GM19455 (cell line): ENCODE data around the gene ICAM4.

ENCODE experiments used
- ATAC-seq: cut with Tn5 transposase; IDR thresholded peaks from one replicate; pipeline ENCODE4 v1.9.1; 2021; ENCODE audit not compliant: unreplicated experiment

Gene ICAM4

GRCh38 chr19:10317045-10317856, 30.5 kb downstream of the ICAM4 start:
- ATAC-seq, result no peak

GRCh38 chr19:10317857-10318462, 31.2 kb downstream of the ICAM4 start:
- ATAC-seq, result no peak

DNA sequence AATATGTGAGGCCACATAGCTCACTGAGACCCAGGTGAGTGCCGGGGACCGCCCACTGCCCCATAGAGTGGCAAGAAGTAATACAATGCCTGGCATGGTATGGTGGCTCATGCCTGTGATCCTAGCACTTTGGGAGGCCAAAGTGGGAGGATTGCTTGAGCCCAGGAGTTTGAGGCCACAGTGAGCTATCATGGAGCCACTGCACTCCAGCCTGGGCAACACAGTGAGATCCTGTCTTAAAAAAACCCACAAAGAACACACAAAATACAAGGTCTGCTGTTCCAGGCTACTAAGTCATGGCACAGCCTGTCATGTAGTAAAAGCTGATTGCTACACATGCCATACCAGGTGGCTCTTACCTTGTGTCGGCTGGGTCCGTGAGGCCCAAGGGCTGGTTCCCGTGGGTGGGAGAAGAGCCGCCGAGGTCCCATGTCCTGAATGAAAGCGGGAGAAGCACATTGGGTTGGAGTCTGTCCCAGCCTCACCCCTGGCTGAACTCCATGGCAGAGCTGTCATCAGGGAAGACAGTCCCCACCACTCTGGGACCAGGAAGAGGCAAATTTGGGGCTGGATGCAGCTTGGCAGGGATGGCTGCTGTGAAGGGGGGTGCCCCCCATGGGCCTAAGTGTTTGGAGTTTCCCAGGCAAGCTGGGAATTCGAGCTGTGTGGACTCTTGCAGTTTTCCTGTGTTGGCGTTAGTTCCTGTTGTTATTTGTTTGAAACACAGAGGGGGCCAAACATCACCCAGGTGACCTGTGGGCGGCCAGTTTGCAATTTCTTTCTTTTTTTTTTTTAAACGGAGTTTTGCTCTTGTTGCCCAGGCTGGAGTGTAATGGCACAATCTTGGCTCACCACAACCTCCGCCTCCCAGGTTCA, 32.3 kb downstream of the ICAM4 start:
- ATAC-seq, result no peak

- no peak for ATAC-seq
Observed at GRCh38 chr19:10320602-10321416, 34.1 kb downstream of the ICAM4 start.

DNA sequence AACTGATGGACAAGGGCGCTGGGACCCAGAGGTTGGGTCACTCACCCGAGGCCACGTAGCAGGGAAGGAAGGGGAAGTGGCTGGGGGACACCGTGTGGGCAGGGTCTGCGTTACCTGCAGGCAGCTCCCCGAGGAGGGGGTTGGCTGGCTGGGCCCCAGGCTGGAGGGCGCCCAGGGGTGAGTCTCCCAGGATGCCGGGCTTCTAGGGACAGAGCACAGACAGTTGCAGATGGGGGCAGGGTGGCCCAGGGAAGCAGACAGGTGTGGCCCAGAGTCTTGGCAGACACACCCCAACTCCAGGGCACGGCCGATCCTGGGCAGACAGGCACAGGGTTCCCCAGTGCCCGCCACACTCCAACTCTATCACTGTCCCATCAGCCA, 34.7 kb downstream of the ICAM4 start:
- ATAC-seq, result no peak

- ATAC-seq, result no peak
Observed at GRCh38 chr19:10321874-10322835, 35.4 kb downstream of the ICAM4 start.

DNA sequence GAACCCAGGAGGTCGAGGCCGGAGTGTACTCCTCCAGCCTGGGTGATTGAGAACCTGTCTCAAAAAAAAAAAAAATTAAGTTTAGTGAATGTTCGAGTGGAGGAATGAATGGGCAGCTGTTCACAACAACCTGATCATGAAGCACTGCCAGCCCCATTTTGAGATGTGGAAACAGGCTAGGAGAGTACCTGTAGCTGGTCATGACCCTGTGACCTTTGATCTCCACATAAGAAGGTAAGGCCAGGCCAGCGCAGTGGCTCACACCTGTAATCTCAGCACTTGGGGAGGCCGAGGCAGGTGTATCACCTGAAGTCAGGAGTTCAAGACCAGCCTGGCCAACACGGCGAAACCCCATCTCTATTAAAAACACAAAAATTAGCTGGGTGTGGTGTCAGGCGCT, 39.0 kb downstream of the ICAM4 start:
- no peak for ATAC-seq

DNA sequence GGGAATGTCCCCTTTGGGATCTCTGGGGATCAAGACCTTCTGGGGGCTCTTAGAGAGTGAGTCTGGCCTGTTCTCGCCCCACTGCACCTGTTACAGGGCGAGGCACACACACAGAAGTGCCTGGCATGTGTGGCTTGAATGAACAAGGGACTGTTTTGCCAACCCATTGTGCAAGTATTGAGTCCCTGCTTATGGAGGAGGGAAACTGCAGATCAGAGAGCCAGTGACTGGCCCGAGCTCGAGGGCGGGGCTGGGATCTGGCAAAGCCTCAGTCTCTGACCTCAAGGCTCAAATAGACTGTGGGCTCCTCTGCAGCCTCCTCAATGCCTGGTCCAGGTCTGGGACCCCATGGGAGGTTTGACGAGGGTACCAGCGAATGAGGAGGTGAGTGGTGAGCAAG, 41.0 kb downstream of the ICAM4 start:
- no peak for ATAC-seq

DNA sequence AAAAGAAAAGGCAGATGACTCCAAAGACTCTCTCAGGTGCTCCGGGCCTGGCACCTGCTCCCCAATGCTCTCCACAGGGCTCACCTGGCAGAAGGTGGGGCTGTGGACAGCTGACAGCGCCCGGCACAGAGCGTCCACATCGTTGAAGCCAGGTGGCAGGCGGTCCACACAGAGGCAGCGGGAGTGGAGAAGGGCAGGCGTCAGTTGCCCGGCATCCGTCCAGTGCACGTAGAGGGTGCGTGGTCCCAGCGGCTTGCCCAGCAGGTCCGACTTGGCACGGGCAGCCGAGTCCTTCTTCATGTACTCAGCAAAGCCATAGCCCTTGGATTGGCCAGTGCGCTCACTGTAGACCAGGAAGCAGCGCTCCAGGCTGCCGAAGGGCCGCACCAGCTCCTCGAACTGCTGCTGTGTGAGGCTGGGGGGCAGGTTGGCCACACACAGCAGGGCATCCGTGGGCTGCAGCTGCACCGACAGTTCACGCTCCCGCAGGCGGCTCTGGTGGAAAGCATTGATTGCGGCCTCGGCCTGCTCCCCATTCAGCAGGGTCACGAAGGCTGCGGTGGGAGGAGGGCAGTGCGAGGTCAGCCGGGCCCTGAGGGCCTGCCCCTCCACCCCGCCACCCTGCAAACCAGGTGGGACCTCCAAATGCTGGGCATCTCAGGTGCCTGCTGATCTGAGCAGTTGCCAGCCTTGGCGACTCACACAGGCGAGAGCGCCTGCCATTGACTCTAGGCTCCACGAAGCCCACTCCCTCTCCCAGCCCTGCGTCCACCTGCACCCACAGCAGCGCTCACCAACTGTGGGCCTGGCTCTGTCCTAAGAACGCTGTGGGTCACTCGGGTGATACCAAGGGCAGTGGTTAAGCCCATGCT, 42.0 kb downstream of the ICAM4 start:
- no peak for ATAC-seq

DNA sequence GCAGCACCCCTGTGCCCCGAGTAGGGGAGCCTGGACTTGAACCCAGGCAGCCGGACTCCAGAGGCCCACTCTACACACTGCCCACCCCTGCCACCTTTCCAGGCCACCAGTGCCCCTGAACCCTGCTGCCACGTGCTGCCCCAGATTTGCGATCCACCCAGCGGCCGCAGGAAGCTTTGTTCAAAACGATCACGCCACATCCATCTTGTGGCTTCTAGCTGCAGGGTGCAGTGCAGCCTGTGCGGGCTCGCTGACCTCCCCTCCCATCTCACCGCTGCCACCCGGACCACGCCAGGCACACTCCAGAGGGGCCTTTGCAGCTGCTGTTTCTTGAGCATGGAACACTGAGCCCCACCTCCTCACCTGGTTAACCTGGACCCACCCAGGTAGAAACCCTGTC, 42.8 kb downstream of the ICAM4 start:
- ATAC-seq, result no peak

DNA sequence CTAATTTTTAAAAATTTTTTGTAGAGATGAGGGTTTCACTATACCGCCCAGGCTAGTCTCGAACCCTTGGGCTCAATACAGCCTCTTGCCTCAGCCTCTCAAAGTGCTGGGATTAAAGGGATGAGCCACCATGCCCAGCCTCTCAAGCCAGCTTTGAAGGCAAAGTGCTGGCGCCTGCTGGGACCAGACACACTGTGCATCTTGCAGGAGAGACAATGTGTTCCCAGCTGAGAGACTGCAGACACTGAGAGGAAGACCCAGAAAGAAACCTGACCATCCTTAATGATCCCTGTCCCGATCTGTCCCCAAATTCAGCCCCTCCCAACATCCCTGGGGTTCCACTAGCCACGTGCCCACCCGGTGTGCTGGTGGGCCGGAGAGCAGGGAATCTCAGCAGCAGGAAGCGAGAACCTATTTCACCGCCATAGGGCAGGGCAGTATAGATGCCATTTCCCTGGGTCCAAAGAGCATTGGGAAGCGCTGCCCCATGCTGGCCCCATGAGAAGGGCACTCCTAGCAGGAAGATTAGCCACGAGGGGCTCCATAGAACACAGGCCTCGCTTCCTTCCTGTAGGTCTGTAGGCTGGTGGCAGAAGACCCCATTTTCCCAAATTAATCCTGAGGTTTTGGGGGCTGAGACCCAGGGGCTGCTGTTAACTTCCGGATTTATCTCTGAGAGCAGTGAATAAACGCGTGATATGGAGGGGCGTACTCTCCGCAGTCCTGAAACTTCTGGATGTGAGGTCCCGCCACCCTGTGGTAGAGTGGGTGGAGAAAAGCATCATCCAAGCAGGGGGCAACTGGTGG, 45.6 kb downstream of the ICAM4 start:
- ATAC-seq, result no peak

- ATAC-seq, result peak; percentile 84
Observed at GRCh38 chr19:10332965-10333757, 46.4 kb downstream of the ICAM4 start, which contains the start of gene RAVER1. Gene RAVER1 (minus strand): TSS chr19:10333529. CDS start chr19:10333507, 22 bp downstream.

- no peak for ATAC-seq
Observed at GRCh38 chr19:10333758-10334587, 47.2 kb downstream of the ICAM4 start.

DNA sequence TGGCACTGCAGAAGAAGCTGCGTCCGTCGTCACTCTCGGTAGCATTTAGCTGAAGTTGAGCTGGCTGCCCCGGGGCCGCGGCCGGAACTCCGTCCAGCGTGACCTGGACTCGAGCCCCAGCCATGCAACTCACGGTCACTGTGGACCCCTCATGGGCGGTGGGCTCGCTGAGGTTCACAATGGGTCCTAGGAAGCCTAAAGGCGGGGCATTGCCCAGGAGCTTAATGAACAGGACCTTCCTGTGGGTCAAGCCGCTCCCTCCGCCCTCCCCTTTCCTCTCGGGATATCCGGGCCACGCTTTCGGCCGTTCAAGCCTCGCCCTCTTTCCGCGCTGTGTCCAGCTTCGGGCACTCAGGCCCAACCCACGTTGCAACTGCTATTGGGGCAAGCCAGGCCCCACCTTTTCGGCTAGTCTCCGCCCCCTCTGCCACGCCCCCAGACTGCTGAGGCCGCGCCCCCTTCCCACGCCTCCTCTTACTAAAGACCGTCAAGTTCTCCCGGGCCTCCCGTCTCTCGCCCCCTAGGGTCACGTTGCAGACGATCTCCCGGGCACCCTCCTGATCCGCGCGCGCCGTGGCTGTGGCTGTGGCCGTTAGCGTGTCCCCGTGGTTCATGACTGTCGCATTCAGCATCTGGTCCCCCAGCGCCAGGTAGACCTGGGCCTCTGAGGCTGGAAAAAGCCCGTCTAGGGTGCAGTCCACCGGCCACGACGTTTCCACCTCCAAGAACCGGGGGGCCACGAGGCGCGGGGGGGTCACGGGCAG, 48.0 kb downstream of the ICAM4 start:
- ATAC-seq, result no peak

- no peak for ATAC-seq
Observed at GRCh38 chr19:10335352-10335985, 48.7 kb downstream of the ICAM4 start.
